Stimulated activated effector memory CD8-positive, alpha-beta T cell treated with anti-CD3 and anti-CD28 coated beads, Interleukin-12 subunit alpha, Interleukin-12 subunit beta, amount 100 ng/mL, for 72 hours (primary cell): ENCODE measurements around the gene ENO1.
"Not testable (repeated sequence)": the region's sequence is repeated elsewhere in the genome, so short reads cannot be mapped to it uniquely, and the experiment has no call there.

Source experiments
- ATAC-seq: fragments of 150-1000 bp; cut with Tn5 transposase; 2 replicates; pipeline ENCODE4 v1.10.0; 2021
- DNase-seq, 2 donors: peaks; one replicate each; pipeline ENCODE4 v3.0.0; 2021 to 2022; ENCODE audit warnings: low spot score in 2 of 2
- H3K27ac Mint-ChIP-seq: one replicate; pipeline ENCODE4 v1.8.0; 2022; ENCODE audit warnings: mild to moderate bottlenecking, mixed read lengths
- H3K36me3 Mint-ChIP-seq: one replicate; pipeline ENCODE4 v1.8.0; 2022; ENCODE audit warnings: mild to moderate bottlenecking, mixed read lengths
- H3K4me1 Mint-ChIP-seq: one replicate; pipeline ENCODE4 v1.8.0; 2022; ENCODE audit warnings: mixed read lengths
- H3K4me3 Mint-ChIP-seq: one replicate; pipeline ENCODE4 v1.8.0; 2022; ENCODE audit warnings: mild to moderate bottlenecking, mixed read lengths
- H3K9me3 Mint-ChIP-seq: one replicate; pipeline ENCODE4 v1.8.0; 2022; ENCODE audit warnings: mixed read lengths

Gene ENO1

DNA sequence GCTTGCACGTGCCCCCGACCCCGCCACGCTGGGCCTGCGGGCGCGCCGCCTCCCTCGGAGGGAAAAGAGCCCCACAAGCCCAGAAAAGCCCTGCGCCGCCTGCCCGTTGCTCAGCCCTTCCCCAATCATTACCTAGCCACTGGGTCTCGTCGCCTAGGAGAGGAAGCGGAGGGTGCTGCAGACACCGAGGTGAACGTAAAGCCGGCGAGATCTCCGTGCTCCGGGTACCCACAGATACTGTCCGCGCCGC, at the start of gene ENO1:
TSS of gene ENO1 (minus strand) at position 239 of the 250 bp plus-strand sequence. CDS start 3,778 bp downstream, outside the sequence.
- Mint-ChIP-seq H3K4me1 (peaks cover 37% of the 10 kb centered on the region), H3K36me3 (peaks cover 69% of the 10 kb centered on the region), H3K9me3 (no peaks in the 10 kb centered on the region), H3K27ac (peak within 1 kb of the TSS; percentile 98), H3K4me3 (peak within 1 kb of the TSS; percentile 75)
- ATAC-seq = no peak
- DNase-seq = no peak

GRCh38 chr1:8926707-8927694, 48.5 kb upstream of the ENO1 start:
- peak; percentile 40 for ATAC-seq
- H3K27ac Mint-ChIP-seq = no peak overlapping the region
- no peaks in the 10 kb centered on the region for H3K9me3 Mint-ChIP-seq
- peaks cover 2% of the 10 kb centered on the region for H3K4me1 Mint-ChIP-seq
- no peak for DNase-seq
- no peak overlapping the region for H3K4me3 Mint-ChIP-seq
- no peaks in the 10 kb centered on the region for H3K36me3 Mint-ChIP-seq

GRCh38 chr1:8925960-8926359, 47.5 kb upstream of the ENO1 start:
- Mint-ChIP-seq H3K9me3 (no peaks in the 10 kb centered on the region), H3K36me3 (no peaks in the 10 kb centered on the region), H3K27ac (no peak overlapping the region), H3K4me3 (no peak overlapping the region), H3K4me1 (peaks cover 12% of the 10 kb centered on the region)
- peak; percentile 50 for ATAC-seq
- DNase-seq = no peak

- Mint-ChIP-seq H3K36me3 (no peaks in the 10 kb centered on the region), H3K4me3 (no peak overlapping the region), H3K9me3 (no peaks in the 10 kb centered on the region), H3K27ac (no peak overlapping the region), H3K4me1 (peaks cover 17% of the 10 kb centered on the region)
- DNase-seq (no peak), ATAC-seq (no peak)
These were observed 46.9 kb upstream of the ENO1 start for GRCh38 chr1:8925406-8925805.

DNA sequence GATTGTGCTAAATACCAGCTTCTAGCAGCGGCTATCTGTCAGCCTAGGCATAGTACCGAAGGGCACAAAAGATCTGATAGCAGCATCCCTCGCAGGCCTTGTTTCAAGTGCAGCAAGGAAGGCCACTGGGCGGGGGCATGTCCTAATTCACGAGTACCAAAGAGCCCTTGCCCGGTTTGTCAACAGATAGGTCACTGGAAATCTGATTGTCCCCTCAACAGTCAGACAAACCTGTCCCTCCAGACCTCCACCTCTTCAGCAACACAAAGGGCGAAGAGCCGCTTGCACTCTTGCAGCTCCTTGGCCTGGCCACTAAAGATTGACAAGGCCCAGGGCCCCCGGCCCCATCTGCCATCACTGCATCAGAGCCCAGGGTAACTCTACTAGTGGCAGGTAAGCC, 44.5 kb upstream of the ENO1 start:
- ATAC-seq = no peak
- DNase-seq = no peak
- Mint-ChIP-seq H3K36me3 (no peaks in the 10 kb centered on the region), H3K9me3 (no peaks in the 10 kb centered on the region), H3K4me3 (no peak overlapping the region), H3K27ac (no peak overlapping the region), H3K4me1 (peaks cover 26% of the 10 kb centered on the region)

- peak overlapping the region; percentile 84 for H3K27ac Mint-ChIP-seq
- peaks cover 27% of the 10 kb centered on the region for H3K4me1 Mint-ChIP-seq
- not testable (repeated sequence) for H3K9me3 Mint-ChIP-seq, DNase-seq, H3K36me3 Mint-ChIP-seq, ATAC-seq, H3K4me3 Mint-ChIP-seq
These were observed 39.0 kb upstream of the ENO1 start for GRCh38 chr1:8917536-8917935.

- no peak for DNase-seq
- Mint-ChIP-seq H3K4me1 (peaks cover 11% of the 10 kb centered on the region), H3K27ac (no peak overlapping the region), H3K9me3 (no peaks in the 10 kb centered on the region), H3K36me3 (peaks cover 6% of the 10 kb centered on the region), H3K4me3 (no peak overlapping the region)
- no peak for ATAC-seq
These were observed 37.0 kb upstream of the ENO1 start for GRCh38 chr1:8915446-8915845.

- H3K27ac Mint-ChIP-seq = no peak overlapping the region
- no peak for ATAC-seq
- peaks cover 13% of the 10 kb centered on the region for H3K4me1 Mint-ChIP-seq
- peaks cover 6% of the 10 kb centered on the region for H3K36me3 Mint-ChIP-seq
- no peak overlapping the region for H3K4me3 Mint-ChIP-seq
- no peaks in the 10 kb centered on the region for H3K9me3 Mint-ChIP-seq
- DNase-seq = no peak
These were observed 36.0 kb upstream of the ENO1 start for GRCh38 chr1:8914466-8914865.

- H3K4me1 Mint-ChIP-seq = peaks cover 13% of the 10 kb centered on the region
- H3K36me3 Mint-ChIP-seq = peaks cover 6% of the 10 kb centered on the region
- no peak overlapping the region for H3K4me3 Mint-ChIP-seq
- H3K27ac Mint-ChIP-seq = no peak overlapping the region
- ATAC-seq (no peak), DNase-seq (no peak)
- no peaks in the 10 kb centered on the region for H3K9me3 Mint-ChIP-seq
These were observed 35.0 kb upstream of the ENO1 start for GRCh38 chr1:8913457-8913856.

- Mint-ChIP-seq H3K9me3 (no peaks in the 10 kb centered on the region), H3K27ac (no peak overlapping the region), H3K36me3 (peaks cover 6% of the 10 kb centered on the region), H3K4me1 (peaks cover 6% of the 10 kb centered on the region), H3K4me3 (no peak overlapping the region)
- DNase-seq (no peak), ATAC-seq (no peak)
These were observed 33.2 kb upstream of the ENO1 start for GRCh38 chr1:8911416-8912309.

GRCh38 chr1:8910914-8911313, 32.4 kb upstream of the ENO1 start:
- peak; percentile 59 for ATAC-seq
- peaks cover under 1% of the 10 kb centered on the region for H3K36me3 Mint-ChIP-seq
- H3K27ac Mint-ChIP-seq = no peak overlapping the region

GRCh38 chr1:8910331-8910730, 31.8 kb upstream of the ENO1 start:
- H3K36me3 Mint-ChIP-seq = no peaks in the 10 kb centered on the region
- no peak for ATAC-seq
- no peaks in the 10 kb centered on the region for H3K9me3 Mint-ChIP-seq
- peak overlapping the region; percentile 16 for H3K27ac Mint-ChIP-seq
- no peak for DNase-seq
- no peak overlapping the region for H3K4me3 Mint-ChIP-seq
- H3K4me1 Mint-ChIP-seq = peaks cover 14% of the 10 kb centered on the region

More at GRCh38 chr1:8910914-8911313, 32.4 kb upstream of the ENO1 start:
- Mint-ChIP-seq H3K4me3 (no peak overlapping the region), H3K4me1 (peaks cover 8% of the 10 kb centered on the region), H3K9me3 (no peaks in the 10 kb centered on the region)
- no peak for DNase-seq

DNA sequence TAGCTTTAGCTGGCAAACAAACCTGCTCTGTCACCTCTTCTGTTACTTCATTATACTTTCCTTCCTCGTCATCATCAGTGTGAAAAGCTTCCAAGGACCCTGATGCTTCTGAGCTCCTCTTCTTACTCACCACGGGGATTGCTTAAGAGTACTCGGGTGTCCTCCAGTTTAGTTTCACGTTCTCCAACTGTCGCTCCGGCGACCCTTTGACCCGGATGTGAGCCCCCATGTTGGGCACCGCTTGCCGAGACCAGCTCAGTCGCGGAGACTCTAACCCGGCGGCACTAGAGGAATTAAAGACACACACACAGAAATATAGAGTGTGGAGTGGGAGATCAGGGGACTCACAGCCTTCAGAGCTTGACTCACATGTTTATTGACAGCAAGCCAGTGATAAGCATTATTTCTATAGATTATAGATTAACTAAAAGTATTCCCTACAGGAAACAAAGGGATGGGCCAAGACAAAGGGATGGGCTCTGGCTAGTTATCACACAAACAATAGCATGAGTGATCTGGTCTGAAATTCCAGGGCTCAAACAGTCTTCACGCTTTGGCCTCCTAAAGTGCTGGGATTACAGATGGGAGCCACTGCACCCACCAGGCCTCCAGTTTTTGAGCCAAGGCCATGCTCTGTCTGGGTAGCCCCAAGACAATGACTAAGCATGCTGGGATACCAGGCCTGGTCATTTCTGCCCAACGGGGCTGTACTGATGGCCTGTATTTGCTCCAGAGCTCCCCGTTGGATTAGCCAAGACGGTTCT, 30.1 kb upstream of the ENO1 start:
- H3K27ac Mint-ChIP-seq = no peak overlapping the region
- no peak for ATAC-seq
- no peaks in the 10 kb centered on the region for H3K36me3 Mint-ChIP-seq
- no peak overlapping the region for H3K4me3 Mint-ChIP-seq
- H3K4me1 Mint-ChIP-seq = peaks cover 19% of the 10 kb centered on the region
- H3K9me3 Mint-ChIP-seq = no peaks in the 10 kb centered on the region
- DNase-seq = no peak

GRCh38 chr1:8905582-8906191, 27.2 kb upstream of the ENO1 start:
- no peak for ATAC-seq
- no peaks in the 10 kb centered on the region for H3K9me3 Mint-ChIP-seq
- peak overlapping the region; percentile 35 for H3K27ac Mint-ChIP-seq
- no peak overlapping the region for H3K4me3 Mint-ChIP-seq
- H3K4me1 Mint-ChIP-seq = peaks cover 29% of the 10 kb centered on the region
- no peak for DNase-seq
- no peaks in the 10 kb centered on the region for H3K36me3 Mint-ChIP-seq
